Measurements from ENCODE around the gene CCM2L. TPM values are rescaled to one million over a fixed set of nuclear protein-coding genes. Genes with fewer than 3 reads are reported as not detected.

The CCM2L gene
- total and polyA plus RNA-seq, 9 of the 15 experiments (the other 6 are each of a cell fraction or from before 2014, with no cell fraction given), result 0.04 TPM; not detected in 8

DNA sequence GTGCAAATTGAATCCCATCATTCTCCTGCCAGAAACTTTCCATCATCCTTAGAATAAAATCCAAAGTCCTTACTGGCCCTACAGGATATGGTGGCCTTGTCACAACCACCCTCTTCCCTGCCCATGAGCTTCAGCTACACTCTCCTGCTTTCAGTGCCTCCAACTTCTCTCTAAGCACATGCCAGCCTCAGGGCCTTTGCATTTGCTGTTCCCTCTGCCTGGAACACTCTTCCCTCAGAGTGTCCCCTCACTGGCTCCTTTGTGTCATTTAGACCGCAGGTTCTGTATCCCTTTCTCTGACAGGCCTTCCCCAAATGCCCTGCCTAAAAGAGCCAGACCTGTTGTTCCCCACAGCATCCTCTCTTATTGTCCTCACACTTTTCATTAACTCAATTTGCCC, 60.0 kb downstream of the CCM2L start:
- ChIA-PET CTCF (ENCODE audit: low intra/inter-chr PET ratio) (no interaction called here), POLR2A (no interaction called here)
- Histone ChIP-seq H3K36me3 (ENCODE audit: control insufficient read depth, insufficient read depth, low read length) (no peaks in the 10 kb centered on the region), H3K79me2 (ENCODE audit: control insufficient read depth, insufficient read depth, low read length) (no peaks in the 10 kb centered on the region), H4K20me1 (replicated peaks; ENCODE audit: control insufficient read depth, insufficient read depth, low read length) (no peaks in the 10 kb centered on the region), H3K9me3 (replicated peaks; ENCODE audit: control insufficient read depth, insufficient read depth, low read depth, low read length) (no peaks in the 10 kb centered on the region), H3K27me3 (ENCODE audit: control insufficient read depth in 2 of 2, insufficient read depth in 2 of 2, low read length in 2 of 2) (peaks cover 23 to 49% of the 10 kb centered on the region in 2 experiments; a peak in 4 of 5 replicates), H3K9ac (ENCODE audit: insufficient read depth in 1 of 2, low read depth in 2 of 2, low read length in 2 of 2) (no peak overlapping the region), H2AFZ (ENCODE audit: low read depth, low read length) (no peak overlapping the region), H3K9me1 (ENCODE audit: control insufficient read depth, insufficient read depth, low read length) (no peaks in the 10 kb centered on the region), H3K27ac (ENCODE audit: extremely low read depth, low read depth, low read length) (no peak overlapping the region), H3K4me2 (ENCODE audit: insufficient read depth, low read length) (no peak overlapping the region), H3K4me1 (replicated peaks in 1 of 2; ENCODE audit: control insufficient read depth in 2 of 2, insufficient read depth in 2 of 2, low read length in 2 of 2) (no peaks in the 10 kb centered on the region; a peak in 2 of 5 replicates), H3K4me3 (no peak overlapping the region)
- ATAC-seq, result no peak
- no TSS peak for BruUV-seq (replicated peaks)
- in situ Hi-C loops (cut with MboI) (no loop called here), intact Hi-C loops (cut with micrococcal nuclease) (no loop called here)
- DNase-seq (ENCODE audit: extremely low read depth in 1 of 4, low spot score in 3 of 4), result no peak
- TF ChIP-seq PATZ1 (CRISPR knock-in tag; IDR thresholded peaks at IDR 0.05; ENCODE audit: borderline replicate concordance) (no peak), COPS2 (conservative IDR thresholded peaks at IDR 0.05) (no peak), ZBTB26 (CRISPR knock-in tag; IDR thresholded peaks at IDR 0.05) (no peak)
- TF ChIP-seq, protein P1, sequence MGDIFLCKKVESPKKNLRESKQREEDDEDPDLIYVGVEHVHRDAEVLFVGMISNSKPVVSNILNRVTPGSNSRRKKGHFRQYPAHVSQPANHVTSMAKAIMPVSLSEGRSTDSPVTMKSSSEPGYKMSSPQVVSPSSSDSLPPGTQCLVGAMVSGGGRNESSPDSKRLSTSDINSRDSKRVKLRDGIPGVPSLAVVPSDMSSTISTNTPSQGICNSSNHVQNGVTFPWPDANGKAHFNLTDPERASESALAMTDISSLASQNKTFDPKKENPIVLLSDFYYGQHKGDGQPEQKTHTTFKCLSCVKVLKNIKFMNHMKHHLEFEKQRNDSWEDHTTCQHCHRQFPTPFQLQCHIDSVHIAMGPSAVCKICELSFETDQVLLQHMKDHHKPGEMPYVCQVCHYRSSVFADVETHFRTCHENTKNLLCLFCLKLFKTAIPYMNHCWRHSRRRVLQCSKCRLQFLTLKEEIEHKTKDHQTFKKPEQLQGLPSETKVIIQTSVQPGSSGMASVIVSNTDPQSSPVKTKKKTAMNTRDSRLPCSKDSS (IDR thresholded peaks at IDR 0.05; ENCODE audit: low read depth, partially characterized antibody), result no peak
- 0% methylated on average over 1 of the region's 1 CpG for WGBS (ENCODE audit: insufficient coverage, low coverage, missing lambda C conversion rate)
- no peak for FAIRE-seq

All from K562 (cell line).